Stimulated activated CD8-positive, alpha-beta memory T cell treated with anti-CD3 and anti-CD28 coated beads, Interleukin-4, amount 100 ng/mL, for 4 hours (primary cell): ENCODE measurements around the gene OR2W1.
A peak's percentile ranks its signal among the peaks of the same experiment; 100 is the strongest.

Source experiments
- DNase-seq, 2 donors: peaks; one replicate each; pipeline ENCODE4 v3.0.0-alpha.2; 2020; ENCODE audit warnings: low read depth in 2 of 2, low spot score in 1 of 2

The OR2W1 gene, protein sequence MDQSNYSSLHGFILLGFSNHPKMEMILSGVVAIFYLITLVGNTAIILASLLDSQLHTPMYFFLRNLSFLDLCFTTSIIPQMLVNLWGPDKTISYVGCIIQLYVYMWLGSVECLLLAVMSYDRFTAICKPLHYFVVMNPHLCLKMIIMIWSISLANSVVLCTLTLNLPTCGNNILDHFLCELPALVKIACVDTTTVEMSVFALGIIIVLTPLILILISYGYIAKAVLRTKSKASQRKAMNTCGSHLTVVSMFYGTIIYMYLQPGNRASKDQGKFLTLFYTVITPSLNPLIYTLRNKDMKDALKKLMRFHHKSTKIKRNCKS

DNA sequence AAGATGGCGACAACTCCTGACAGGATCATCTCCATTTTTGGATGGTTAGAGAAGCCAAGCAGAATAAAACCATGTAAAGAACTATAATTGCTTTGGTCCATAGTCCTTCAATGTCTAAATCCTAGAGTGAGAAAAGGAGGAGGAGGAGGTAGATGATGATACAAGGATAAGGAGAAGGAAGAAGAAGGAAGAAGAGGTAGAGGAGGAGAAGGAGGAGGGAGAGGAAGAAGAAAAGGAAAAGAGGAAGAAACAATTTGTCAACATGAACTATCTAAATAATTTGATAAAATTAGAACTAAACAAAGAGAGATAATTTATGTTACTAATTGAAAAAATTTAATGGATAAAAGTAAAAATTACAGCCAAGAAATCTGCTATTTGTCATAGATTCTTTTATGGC, at the start of gene OR2W1:
Gene OR2W1 (minus strand): TSS at position 101 of the 400 bp plus-strand sequence. CDS start 0 bp downstream, at position 101.
- DNase-seq: no peak

DNA sequence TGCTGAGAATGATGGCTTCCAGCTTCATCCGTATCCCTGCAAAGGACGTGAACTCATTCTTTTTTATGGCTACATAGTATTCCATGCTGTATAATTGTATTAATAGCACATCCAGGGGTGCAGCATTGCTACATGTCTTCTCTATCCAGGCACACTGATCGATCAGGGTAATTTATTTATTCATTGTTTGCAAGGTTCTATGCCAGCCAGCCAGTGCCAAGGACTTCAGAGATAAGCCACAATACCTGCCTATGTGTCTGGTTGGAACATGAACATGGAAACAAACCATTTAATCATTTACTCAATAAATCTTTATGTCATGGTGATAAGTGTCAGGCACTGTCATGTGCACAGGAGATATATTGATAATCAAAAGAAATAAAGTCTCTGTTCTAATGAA, 48.0 kb upstream of the OR2W1 start:
- no peak for DNase-seq

DNA sequence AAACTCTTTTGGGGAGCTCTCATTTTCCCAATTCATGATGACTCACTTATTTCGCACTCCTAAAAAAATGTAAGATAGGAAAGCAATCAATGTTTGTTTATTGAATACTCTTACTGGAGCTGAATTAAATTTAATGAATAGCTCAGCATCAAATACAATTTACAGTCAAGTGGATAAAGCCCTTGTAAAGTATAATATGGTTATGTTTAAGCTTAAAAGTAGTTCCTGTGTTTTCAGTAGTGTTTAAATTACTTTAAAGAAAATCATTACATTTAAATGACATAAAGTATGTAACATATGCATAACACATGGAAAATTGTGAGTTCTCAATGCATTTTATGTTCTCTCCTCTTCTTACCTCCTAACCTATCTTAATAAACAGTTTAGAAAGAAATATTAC, 42.2 kb upstream of the OR2W1 start, which contains the start of gene OR2B3:
Gene OR2B3 (minus strand): TSS at position 101 of the 400 bp plus-strand sequence. CDS start 65 bp downstream, at position 36.
- DNase-seq: no peak

DNA sequence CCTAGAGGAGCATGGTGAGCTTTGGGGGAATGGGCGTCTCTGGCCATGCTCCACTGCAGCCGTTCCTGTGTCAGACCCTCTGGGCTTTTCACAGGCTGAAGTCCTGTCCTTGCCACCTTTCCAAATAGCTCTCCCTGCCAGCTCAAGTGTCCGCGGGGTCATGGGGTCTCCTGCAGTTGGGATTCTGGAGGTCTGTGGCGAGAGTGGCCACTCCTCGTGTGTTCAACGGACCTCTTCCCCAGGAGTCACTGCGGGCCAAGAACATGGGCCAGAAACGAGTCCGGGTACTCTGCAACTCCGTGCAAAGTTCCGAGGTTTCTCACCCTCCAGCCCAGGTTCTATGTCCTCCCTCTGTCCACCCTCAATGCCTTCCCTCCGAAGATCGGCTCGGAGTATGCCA, 37.5 kb upstream of the OR2W1 start:
- DNase-seq: no peak

DNA sequence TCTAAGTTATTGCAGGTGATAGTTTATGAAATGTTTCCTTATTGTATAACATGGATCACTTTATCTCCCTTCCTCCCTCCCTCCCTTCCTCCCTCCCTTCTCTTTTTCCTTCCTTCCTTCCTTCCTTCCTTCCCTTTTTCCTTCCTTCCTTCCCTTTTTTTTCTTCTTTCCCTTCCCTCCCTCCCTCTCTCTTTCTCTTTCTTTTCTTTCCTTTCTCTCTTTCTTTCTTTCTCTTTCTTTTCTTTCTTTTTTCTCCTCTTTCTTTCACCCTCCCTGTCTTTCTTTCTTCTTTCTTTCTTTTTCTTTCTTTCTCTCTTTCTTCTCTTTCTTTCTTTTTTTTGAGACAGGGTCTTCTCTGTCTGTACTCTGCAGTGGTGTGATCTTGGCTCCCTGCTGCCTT, 36.3 kb upstream of the OR2W1 start:
- no peak for DNase-seq

DNA sequence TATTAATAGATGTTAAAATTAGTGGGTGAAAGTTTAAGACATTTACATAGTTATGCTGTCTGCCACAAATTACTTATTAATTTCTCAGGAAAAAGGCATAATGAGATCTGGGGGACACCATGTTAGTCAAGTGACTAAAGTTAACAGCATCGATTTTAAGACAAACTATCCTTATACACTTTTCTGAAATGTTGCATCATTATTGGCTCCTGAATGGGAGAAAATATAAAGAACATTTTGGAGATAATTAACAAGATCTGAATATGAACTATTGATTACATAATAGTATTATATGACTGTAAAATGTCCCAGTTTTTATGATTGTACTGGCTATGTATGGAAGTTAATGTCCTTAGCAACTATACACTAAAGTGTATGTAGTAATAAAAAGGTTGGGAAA, 34.2 kb upstream of the OR2W1 start:
- no peak for DNase-seq

DNA sequence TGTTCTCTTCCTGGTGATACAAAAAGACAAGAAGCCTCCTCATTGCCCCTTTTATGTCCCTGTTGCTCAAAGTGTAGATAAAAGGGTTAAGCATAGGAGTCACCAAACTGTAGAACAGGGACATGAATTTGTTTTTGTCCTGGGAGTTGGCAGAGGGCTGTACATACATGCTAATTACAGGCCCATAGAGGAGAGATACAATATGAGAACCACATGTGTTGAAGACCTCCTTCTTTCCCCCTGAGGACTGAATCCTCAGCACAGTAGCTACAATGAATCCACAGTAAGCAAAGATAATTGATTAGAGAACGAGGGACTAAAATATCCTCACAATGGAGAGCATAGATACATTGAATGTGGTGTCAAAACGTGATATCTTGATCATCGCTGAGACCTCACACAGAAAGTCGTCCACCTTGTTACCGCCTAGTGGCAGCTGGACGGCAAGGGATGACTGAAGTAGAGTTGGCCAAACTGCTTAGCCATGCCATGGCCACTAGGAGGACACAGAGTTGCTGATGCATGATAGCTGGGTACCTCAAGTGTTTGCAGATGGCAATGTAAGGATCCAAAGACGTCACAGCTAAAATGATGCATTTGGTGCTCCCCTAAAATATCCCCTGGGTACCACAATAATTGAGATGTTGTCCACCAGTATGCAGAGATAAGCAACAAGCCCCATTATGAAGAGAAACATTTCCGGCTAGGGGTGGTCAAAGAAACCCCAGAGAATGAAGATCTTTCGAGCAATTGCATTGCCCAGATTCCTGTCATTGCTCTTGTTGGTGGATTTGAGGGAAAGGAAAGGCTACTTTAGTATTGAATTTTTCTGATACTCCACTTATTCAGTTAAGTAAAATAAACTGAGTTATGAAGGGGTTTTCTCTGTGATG, 27.1 kb upstream of the OR2W1 start:
- no peak for DNase-seq

DNA sequence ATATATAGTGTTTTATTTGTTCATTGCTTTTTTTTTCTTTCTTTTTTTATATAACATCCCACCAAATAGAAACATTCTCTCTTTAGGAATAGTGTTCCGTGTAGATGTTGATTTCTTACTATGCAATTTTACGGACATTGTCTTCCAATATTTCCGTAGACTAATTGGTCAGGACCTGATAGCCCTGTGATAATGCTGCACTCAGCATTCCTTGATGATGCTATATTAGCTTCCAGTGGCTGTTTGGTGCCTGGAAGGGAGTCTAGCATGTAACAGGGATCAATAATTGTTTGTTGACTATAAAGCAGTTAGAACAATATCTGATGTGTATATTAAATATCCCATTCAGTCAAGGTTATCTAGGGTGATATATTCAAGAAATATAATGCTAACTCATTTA, 6.7 kb upstream of the OR2W1 start:
- no peak for DNase-seq

DNA sequence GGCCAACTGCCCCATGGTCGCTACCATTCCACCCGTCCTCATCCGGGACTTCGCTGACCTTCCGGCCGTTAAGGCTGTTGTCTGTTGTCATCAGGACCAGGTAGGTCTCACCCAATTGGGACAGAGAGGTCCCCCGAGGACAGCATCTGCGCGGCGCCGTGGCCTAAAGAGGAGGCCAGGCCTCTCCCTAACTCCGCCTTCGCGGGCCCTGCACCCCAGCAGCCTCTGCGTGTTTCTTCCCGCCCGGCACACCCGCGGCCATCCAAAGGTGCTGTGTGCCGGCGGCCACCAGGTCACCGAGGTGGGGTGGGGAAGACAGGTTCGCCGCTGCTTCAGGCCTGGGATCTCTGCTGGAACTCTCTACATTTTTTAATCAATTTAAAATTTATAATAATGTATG, 9.0 kb downstream of the OR2W1 start:
- no peak for DNase-seq

DNA sequence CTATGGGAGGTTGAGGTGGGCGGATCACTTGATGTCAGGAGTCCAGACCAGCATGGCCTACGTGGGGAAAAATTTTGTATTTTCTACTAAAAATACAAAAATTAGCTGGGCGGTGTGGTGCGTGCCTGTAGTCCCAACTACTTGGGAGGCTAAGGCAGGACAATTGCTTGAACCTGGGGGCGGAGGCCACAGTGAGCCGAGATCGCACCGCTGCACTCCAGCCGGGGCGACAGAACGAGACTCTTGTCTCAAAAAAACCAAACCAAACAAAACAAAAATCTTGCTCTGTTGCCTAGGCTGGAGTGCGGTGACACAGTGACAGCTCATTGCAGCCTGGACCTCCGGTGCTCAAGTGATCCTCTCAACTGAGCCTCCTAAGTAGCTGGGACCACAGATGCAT, 16.2 kb downstream of the OR2W1 start:
- no peak for DNase-seq

DNA sequence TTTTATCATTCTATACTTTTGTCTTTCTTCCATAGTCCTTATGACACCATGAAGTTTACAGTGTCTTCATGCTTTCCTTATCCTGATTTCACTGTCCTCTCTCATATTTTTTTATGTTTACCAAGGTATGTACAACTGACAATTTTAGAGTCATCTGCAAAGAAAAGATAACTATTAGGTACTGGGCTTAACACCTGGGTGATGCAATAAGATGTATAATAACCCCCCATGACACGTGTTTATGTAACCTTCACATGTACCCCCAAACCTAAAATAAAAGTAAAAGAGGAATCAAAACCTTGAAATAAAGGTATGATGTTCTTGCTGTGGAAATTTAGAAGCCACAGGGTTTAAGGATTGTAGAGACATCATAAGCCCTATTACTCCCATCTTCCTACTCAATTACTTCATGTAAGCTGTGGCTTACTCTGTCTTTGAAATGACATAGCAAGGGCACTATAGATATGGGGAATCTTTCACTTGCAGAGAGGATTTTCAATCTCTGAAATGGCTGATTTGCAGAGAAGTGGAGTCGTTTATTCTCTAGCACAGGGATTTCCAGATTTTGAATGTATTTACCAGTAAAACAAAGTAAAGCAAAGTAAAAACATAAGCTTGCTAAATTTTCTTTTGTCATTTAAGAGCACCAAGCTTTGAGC, 18.9 kb downstream of the OR2W1 start:
- no peak for DNase-seq

DNA sequence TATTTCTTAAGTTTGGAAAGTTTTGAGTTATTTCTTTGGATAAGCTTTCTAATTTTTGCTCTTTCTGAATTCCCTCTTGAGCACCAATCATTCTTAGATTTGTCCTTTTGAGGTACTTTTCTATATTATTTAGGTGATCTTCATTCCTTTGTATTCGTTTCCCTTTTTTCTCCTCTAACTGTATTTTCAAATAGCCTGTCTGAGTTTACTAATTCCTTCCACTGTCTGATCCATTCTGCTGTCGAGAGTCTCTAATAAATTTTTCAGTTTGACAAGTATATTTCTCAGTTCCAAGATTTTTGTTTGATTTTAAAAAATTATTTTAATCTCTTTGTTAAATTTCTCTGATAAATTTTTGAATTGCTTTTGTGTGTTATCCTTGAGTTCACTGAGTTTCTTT, 23.5 kb downstream of the OR2W1 start:
- DNase-seq: no peak

DNA sequence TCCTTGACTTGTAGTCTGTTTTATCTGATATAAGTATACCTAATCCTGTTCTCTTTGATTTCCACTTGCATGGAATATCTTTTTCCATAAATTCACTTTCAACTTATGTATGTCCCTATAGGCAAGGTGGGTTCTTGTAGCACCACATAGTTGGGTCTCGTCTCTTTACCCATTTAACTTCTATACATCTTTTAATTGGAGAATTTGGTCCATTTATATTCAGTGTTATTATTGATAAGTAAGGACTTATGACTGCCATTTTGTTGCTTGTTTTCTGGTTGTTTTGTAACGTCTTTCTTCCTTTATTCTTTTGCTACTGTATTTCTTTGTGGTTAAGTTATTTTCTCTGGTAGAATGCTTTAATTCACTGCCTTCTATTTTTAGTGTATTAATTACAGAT, 25.3 kb downstream of the OR2W1 start:
- no peak for DNase-seq

DNA sequence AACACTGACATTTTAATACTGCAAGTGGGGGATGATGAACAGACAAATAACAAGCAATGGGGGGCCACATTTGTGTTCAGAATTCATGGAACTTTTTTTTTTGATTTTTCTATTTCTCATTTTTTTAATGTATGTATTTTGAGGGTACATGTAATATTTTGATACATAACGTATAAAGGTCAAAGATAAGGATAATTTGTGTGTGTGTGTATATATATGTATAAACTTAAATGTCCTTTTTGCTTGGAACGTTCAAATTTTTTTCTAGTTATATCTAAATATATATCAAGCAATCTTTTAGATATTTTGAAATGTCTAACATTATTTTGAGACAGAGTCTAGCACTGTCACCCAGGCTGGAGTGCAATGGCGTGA, 27.6 kb downstream of the OR2W1 start:
- no peak for DNase-seq

DNA sequence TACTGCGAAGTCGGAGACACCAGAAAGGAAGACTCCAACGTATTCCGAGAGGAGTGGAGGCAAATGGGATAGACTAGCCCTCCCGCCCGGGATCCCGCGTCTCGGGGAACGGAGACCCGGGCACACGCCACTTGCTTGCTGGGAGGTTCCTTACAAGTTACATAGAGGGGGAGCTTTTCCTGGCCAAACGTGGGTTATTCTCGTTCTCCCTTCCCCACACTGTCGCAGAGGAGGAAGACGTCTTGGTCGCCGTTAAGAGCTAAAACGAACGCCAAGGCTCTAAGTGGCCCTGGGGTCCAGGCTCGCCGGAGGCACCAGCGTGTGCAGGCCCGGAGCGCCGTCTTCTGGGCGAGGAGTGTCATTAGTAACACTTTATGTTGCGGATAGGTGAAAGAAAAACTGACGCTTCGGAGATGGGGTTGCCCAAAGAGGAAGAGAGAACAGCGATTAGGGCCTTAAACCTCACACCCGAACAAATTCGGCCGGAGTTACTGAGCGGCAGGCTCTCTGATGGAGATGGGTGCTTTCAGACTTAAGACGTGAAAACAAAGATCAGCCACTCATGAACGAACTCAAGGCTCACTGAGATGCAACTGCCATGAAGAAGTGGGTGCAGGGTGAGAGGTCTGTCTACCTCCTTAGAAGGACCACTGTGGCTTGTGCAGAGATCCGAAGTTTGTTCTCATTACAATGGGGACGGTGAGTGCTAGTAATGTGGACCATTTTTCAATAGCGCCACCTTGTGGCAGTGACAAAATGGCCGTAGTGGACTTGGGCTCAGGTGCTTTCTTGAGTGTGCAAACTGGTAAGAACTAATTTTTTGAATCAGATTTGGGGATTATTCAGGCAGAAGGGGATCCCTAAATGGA, 28.2 kb downstream of the OR2W1 start:
- peak; percentile 57 to 78 for DNase-seq

DNA sequence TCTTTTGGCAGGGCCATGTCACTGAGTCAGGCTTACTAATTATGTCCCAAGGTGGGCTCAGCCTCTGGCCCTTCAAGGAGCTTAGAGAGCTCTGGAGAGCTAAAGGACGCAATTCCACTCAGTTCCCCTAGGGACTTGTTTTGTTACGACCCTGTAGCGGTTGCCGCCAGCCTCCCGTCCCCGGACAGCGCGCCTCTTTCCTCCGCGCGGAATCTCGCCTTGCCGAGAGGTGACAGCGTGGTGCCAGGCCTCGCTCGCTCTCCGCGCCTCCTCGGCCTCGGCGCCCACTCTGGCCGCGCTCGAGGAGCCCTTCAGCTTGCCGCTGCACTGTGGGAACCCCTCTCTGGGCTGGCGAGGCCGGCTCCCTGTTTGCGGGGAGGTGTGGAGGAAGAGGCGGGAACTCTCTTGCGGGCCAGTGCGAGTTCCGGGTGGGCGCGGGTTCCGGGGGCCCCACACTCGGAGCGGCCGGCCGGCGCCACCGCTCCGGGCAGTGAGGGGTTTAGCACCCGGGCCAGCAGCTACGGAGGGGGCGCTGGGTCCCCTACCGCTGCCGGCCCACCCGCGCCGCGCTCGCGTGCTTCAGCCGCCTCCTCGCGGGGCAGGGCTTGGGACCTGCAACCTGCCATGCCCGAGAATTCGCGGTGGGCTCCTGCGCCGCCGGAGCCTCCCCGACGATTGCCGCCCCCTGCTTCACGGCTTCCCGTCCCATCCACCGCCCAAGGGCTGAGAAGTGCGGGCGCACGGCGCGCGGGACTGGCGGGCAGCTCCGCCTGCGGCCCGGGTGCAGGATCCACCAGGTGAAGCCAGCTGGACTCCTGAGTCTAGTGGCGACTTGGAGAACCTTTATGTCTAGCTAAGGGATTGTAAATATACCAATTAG, 30.0 kb downstream of the OR2W1 start:
- DNase-seq: no peak

DNA sequence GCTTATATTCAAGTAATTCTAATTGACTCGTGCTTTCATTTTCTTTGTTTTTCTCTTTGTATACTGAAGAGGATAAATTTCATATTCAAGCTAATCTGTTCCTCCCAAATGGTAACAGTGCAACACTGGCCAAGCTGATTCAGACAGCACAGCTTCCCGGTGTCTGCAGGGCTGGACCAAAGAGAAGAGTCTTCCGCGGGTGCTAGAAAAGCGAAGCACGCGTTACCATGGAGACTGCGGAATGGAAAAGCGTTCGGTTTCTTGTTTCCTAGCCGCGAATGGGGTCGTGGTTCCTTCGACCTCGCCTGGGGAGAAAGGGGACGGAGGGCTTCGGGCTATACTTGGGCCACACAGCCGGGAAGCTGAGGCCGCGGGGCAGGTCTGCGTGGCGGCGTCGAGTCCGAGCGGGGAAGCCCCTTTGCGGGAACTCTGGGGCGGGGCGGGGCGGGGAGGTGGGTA, 33.7 kb downstream of the OR2W1 start:
- no peak for DNase-seq

DNA sequence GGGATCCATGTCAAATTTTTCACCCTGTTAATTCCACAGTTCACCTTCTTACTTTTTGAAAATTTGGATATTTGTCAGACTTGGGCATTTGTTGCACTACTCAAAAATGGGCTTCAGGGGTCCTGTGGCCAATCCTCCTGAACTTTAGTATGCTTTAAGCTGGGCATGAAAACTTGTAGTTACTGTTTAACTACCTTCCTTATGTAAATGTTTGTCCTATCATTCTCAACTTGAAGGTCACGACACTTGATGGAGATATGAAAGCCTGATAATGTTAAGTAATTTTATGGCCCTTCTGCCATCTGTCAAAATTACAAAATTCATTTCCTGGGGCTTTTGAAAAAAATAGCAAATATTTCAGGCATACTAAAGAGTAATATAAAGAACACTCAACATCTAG, 35.6 kb downstream of the OR2W1 start:
- no peak for DNase-seq

DNA sequence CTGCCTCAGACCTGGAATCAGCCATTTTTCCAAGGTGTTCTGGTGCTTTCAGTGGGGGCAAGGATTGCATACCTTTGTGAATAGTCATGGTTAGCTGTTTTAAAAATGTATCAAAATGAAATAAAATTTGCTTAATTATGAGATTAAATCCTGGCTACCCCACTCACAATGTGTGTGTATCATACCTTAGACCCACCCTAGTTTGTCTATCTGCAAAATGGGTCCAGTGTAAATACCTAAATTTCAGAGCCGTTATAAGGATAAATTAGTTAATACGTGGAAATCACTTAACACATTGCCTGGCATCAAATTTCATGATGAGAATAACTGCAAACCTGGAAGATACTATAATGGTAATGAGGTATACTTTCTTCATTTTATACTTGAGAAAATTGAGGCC, 36.9 kb downstream of the OR2W1 start:
- DNase-seq: no peak
